Bronchial epithelial cell (primary cell): ENCODE data around the gene SMIM14. TPM values are rescaled to one million over a fixed set of nuclear protein-coding genes. Genes with fewer than 3 reads are reported as not detected.

Source experiments
- DNase-seq: peaks from one replicate; pipeline ENCODE4 v3.0.0-alpha.2; 2010; ENCODE audit warnings: low read depth
- FAIRE-seq: peaks from 2 replicates; lab custom pipeline; 2011; peaks lifted over from hg19 to GRCh38; lab: Jason Lieb, UNC
- H3K27me3 ChIP-seq: 2 replicates; pipeline ENCODE4 v1.5.1; 2011; ENCODE audit warnings: low read length; ENCODE audit not compliant: control insufficient read depth, insufficient read depth
- H3K36me3 ChIP-seq: 2 replicates; pipeline ENCODE4 v1.5.1; 2011; ENCODE audit warnings: low read length; ENCODE audit not compliant: control insufficient read depth, insufficient read depth
- H3K4me3 ChIP-seq: 2 replicates; pipeline ENCODE4 v1.5.1; 2011; ENCODE audit warnings: mild to moderate bottlenecking, low read depth, low read length, control low read depth
- CTCF ChIP-seq: IDR thresholded peaks from 2 replicates; pipeline ENCODE4 v1.5.1; 2011; ENCODE audit warnings: mild to moderate bottlenecking, moderate library complexity, low read length, control low read depth, inconsistent platforms; ENCODE audit not compliant: insufficient read depth, severe bottlenecking
- total RNA-seq: library from RNA; depleted of rRNA; stranded (reverse); fragments of >200 nt; gene quantifications from 2 replicates; pipeline ENCODE4 v1.2.1, GENCODE V29; 2014

Gene SMIM14
- total RNA-seq, 1 donor from 2014 or later: 21.1 TPM

- peaks cover under 1% of the 10 kb centered on the region for H3K36me3 ChIP-seq
- no peaks in the 10 kb centered on the region for H3K27me3 ChIP-seq
- peak overlapping the region; percentile 81 for H3K4me3 ChIP-seq
- FAIRE-seq (no peak), DNase-seq (no peak)
- no peak for TF ChIP-seq CTCF
Observed at GRCh38 chr4:39526765-39527295, 111.8 kb downstream of the SMIM14 start.

GRCh38 chr4:39525822-39526690, 112.6 kb downstream of the SMIM14 start:
- DNase-seq (no peak), FAIRE-seq (no peak)
- no peaks in the 10 kb centered on the region for H3K36me3 ChIP-seq
- no peaks in the 10 kb centered on the region for H3K27me3 ChIP-seq
- H3K4me3 ChIP-seq: peak overlapping the region; percentile 81
- no peak for TF ChIP-seq CTCF

GRCh38 chr4:39524161-39524957, 114.3 kb downstream of the SMIM14 start:
- DNase-seq (no peak), FAIRE-seq (no peak)
- no peak for TF ChIP-seq CTCF
- Histone ChIP-seq H3K27me3 (no peaks in the 10 kb centered on the region), H3K4me3 (no peak overlapping the region), H3K36me3 (no peaks in the 10 kb centered on the region)

- Histone ChIP-seq H3K4me3 (no peak overlapping the region), H3K27me3 (no peaks in the 10 kb centered on the region), H3K36me3 (peaks cover 2% of the 10 kb centered on the region)
- TF ChIP-seq CTCF: no peak
- FAIRE-seq (no peak), DNase-seq (no peak)
Observed at GRCh38 chr4:39522068-39522467, 116.6 kb downstream of the SMIM14 start.

GRCh38 chr4:39521253-39521919, 117.3 kb downstream of the SMIM14 start:
- Histone ChIP-seq H3K27me3 (no peaks in the 10 kb centered on the region), H3K4me3 (no peak overlapping the region), H3K36me3 (peaks cover 2% of the 10 kb centered on the region)
- DNase-seq (no peak), FAIRE-seq (no peak)
- TF ChIP-seq CTCF: no peak
